TTC549 (cell line): ENCODE results near the gene STK11.

Experiments
- FAIRE-seq: peaks from 2 replicates; lab custom pipeline; 2012; peaks lifted over from hg19 to GRCh38; lab: Jason Lieb, UNC

STK11 gene

GRCh38 chr19:1251330-1252220, 46.0 kb downstream of the STK11 start:
- no peak for FAIRE-seq

GRCh38 chr19:1252221-1252820, 46.7 kb downstream of the STK11 start:
- no peak for FAIRE-seq

- FAIRE-seq, result no peak
Observed at GRCh38 chr19:1252821-1253513, 47.4 kb downstream of the STK11 start.

GRCh38 chr19:1253514-1254080, 48.0 kb downstream of the STK11 start:
- FAIRE-seq, result no peak

- FAIRE-seq, result no peak
Observed at GRCh38 chr19:1254081-1254527, 48.5 kb downstream of the STK11 start.

- no peak for FAIRE-seq
Observed at GRCh38 chr19:1254530-1255185, 49.1 kb downstream of the STK11 start.

- no peak for FAIRE-seq
Observed at GRCh38 chr19:1255186-1256161, 49.9 kb downstream of the STK11 start.

- FAIRE-seq, result no peak
Observed at GRCh38 chr19:1256646-1257474, 51.3 kb downstream of the STK11 start.

- FAIRE-seq, result no peak
Observed at GRCh38 chr19:1257475-1258162, 52.0 kb downstream of the STK11 start.

GRCh38 chr19:1258163-1258492, 52.5 kb downstream of the STK11 start:
- no peak for FAIRE-seq

- no peak for FAIRE-seq
Observed at GRCh38 chr19:1258707-1259205, 53.2 kb downstream of the STK11 start.

- FAIRE-seq, result no peak
Observed at GRCh38 chr19:1259206-1259875, 53.8 kb downstream of the STK11 start.

GRCh38 chr19:1259876-1260748, 54.5 kb downstream of the STK11 start:
- FAIRE-seq, result no peak

GRCh38 chr19:1260749-1261537, 55.4 kb downstream of the STK11 start:
- FAIRE-seq, result no peak

GRCh38 chr19:1261538-1261797, 55.9 kb downstream of the STK11 start:
- no peak for FAIRE-seq

GRCh38 chr19:1261798-1262622, 56.4 kb downstream of the STK11 start:
- FAIRE-seq, result no peak
